ENCODE results near the gene SDK2. TPM values are rescaled to one million over a fixed set of nuclear protein-coding genes. Genes with fewer than 3 reads are reported as not detected.

Gene SDK2
- total RNA-seq, 1 donor, result under 0.01 TPM

- TF ChIP-seq, protein P1, sequence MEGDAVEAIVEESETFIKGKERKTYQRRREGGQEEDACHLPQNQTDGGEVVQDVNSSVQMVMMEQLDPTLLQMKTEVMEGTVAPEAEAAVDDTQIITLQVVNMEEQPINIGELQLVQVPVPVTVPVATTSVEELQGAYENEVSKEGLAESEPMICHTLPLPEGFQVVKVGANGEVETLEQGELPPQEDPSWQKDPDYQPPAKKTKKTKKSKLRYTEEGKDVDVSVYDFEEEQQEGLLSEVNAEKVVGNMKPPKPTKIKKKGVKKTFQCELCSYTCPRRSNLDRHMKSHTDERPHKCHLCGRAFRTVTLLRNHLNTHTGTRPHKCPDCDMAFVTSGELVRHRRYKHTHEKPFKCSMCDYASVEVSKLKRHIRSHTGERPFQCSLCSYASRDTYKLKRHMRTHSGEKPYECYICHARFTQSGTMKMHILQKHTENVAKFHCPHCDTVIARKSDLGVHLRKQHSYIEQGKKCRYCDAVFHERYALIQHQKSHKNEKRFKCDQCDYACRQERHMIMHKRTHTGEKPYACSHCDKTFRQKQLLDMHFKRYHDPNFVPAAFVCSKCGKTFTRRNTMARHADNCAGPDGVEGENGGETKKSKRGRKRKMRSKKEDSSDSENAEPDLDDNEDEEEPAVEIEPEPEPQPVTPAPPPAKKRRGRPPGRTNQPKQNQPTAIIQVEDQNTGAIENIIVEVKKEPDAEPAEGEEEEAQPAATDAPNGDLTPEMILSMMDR (IDR thresholded peaks at IDR 0.05; ENCODE audit: insufficient read depth, low read depth, low read length), result no peak
- H3K4me3 ChIP-seq (ENCODE audit: low read depth, low read length), result no peak overlapping the region
- DNase-seq (ENCODE audit: low read depth), result no peak
Measured at GRCh38 chr17:73566905-73567782, 77.1 kb downstream of the SDK2 start.

DNA sequence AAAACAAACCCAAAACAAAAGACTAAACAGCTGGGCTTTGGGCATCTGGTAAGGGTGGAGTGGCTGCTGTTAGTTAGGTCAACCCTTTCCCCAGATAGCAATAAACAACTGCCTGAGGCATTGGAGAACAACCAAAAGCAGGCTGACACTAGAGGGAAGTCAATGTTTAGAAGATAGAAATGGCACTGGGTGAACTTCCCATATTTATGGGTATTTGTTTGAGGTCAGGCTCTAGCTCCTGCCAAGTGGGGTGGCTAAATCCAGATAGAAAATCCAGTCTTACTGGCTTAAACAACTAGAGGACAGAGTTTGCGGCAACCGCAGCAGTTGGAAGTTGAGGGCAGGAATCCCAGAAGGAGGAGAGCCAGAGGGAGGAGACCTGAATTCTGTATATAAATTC is 79.4 kb downstream of the SDK2 start:
- no peak overlapping the region for H3K4me3 ChIP-seq (ENCODE audit: low read depth, low read length)
- DNase-seq (ENCODE audit: low read depth), result no peak
- TF ChIP-seq, protein P1 (IDR thresholded peaks at IDR 0.05; ENCODE audit: insufficient read depth, low read depth, low read length), result no peak

DNA sequence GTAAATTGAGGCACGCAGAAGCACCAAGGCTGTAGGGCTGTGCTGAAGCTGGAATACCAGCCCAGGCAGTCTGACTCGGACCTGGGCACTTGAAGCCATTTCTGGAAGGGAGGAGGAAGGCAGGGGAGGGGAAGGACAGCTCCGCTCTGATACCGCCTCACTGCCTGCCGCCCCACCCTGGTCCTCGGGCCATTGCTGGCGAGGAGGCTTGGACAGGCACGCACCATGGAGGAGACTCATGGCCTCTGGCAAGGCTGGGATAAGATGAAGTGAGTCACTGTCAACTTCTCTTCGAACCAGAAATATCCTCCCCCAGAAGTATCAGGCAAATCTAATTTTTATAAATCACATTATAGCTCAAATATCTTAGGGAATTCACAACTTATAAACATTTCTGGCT is 81.3 kb downstream of the SDK2 start:
- DNase-seq (ENCODE audit: low read depth), result no peak
- TF ChIP-seq, protein P1 (IDR thresholded peaks at IDR 0.05; ENCODE audit: insufficient read depth, low read depth, low read length), result no peak
- H3K4me3 ChIP-seq (ENCODE audit: low read depth, low read length), result no peak overlapping the region

- no peak for DNase-seq (ENCODE audit: low read depth)
- TF ChIP-seq, protein P1 (IDR thresholded peaks at IDR 0.05; ENCODE audit: insufficient read depth, low read depth, low read length), result no peak
- H3K4me3 ChIP-seq (ENCODE audit: low read depth, low read length), result no peak overlapping the region
Measured at GRCh38 chr17:73561111-73561510, 83.1 kb downstream of the SDK2 start.

DNA sequence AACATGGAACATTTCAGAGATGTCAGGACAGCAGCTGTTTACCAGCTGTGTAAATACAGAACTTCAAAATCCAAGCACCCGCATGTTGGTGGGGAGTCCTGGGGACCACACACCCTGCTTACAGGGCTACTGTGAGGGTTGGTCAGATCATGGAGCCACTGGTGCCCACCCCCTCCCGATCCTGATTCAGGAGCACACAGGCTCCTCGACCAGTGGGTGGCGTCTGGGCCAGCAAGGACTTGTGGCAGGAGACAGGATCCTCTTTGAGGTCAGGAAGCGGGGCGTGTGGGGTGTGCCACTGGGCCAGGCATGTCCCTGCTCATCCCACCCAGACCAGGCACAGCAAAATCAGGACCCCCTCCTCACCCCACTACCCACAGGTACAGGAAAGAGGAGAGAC is 83.6 kb downstream of the SDK2 start:
- no peak overlapping the region for H3K4me3 ChIP-seq (ENCODE audit: low read depth, low read length)
- TF ChIP-seq, protein P1 (IDR thresholded peaks at IDR 0.05; ENCODE audit: insufficient read depth, low read depth, low read length), result no peak
- DNase-seq (ENCODE audit: low read depth), result no peak

DNA sequence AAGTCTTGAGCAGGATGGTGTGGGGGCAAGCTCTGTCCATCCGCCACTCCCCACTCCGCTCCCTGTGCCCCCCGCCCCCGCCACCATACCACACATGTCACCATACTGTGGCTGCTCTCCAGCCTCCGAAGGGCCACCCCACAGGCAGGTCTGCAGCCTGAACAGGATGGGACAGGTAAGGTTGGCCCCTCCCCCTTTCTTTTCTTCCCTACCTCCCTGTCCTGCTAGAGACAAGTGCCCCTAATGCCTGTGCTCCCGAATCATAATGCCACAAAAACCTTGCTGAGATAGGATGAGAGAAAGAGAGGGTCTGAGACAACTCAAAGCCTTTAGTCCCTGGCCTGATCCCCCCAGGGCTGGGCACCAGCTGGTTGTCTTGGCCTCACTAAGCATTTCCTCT is 84.7 kb downstream of the SDK2 start:
- TF ChIP-seq, protein P1 (IDR thresholded peaks at IDR 0.05; ENCODE audit: insufficient read depth, low read depth, low read length), result no peak
- H3K4me3 ChIP-seq (ENCODE audit: low read depth, low read length), result no peak overlapping the region
- DNase-seq (ENCODE audit: low read depth), result no peak
